ENCODE results near the gene CFDP1. TPM values are rescaled to one million over a fixed set of nuclear protein-coding genes. Genes with fewer than 3 reads are reported as not detected.

The CFDP1 gene
- total and polyA plus RNA-seq, 2 of the 13 experiments (the other 11 are each of a cell fraction or from before 2014, with no cell fraction given), result 78.6 to 153 TPM

DNA sequence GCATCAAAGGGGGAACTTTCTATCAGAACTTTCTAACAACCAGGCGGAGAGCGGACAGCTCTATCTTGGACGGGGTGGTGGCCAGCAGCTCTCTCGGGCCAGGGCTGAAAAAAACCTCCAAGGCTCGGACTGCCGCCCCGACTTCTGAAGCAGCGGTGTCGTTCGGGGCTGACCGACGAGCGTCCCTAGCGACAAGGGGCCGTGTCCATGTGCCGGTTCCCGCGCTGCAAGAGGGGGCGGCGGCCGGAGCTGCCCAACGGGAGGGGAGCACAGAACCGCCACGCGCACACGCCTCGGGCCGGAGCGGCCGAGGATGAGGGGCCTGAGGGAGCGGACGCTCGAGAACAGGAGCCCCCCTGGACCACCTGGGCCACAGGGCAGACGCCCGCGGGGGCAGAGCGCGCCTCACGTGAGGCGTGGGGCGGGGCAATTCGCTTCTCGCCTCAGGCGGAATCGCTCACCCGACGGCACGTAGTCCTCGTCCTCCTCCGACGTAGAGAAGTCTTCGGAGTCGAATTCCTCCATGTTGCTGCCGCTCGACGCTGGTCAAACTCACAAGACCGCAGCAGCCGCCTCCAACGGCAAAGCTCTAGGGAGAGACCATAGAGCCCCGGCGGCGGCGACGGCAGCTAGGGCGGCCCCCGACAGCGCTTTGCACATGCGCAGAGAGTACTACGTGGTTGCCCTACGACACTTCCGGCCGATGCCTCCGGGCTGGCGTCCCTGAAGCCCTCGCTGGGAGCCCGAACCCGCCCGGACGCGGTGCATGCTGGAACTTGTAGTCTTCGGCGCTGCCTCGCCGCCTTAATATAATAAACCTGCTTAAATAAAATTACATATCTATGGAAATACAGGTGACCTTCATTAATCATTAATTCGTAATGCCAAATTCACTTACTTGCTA lies at the start of gene CFDP1 (continued):
- TF ChIP-seq ZNF33A (CRISPR knock-in tag; IDR thresholded peaks at IDR 0.05; ENCODE audit: borderline replicate concordance), result 0 out of 2 replicates have a peak, but pooled peaks have one; percentile 23
- peak; percentile 86 for TF ChIP-seq RFX3 (CRISPR knock-in tag; IDR thresholded peaks at IDR 0.05)
- TF ChIP-seq PRPF4 (IDR thresholded peaks at IDR 0.05; ENCODE audit: low read depth, low read length, poor library complexity, severe bottlenecking), result no peak
- TF ChIP-seq THYN1 (CRISPR knock-in tag; IDR thresholded peaks at IDR 0.05; ENCODE audit: borderline replicate concordance, low read depth), result peak; percentile 98; the same call in 1 of the 2 replicates
- peak; percentile 81 to 88 for TF ChIP-seq POLR2A (IDR thresholded peaks at IDR 0.05; ENCODE audit: insufficient read depth in 1 of 2, low read depth in 2 of 2, low read length in 2 of 2)
- peak; percentile 91 for TF ChIP-seq ZNF563 (CRISPR knock-in tag; IDR thresholded peaks at IDR 0.05)
- peak; percentile 33; the same call in 1 of the 2 replicates for TF ChIP-seq BCL6 (CRISPR knock-in tag; IDR thresholded peaks at IDR 0.05)
- peak; percentile 89 for TF ChIP-seq HDAC2 (CRISPR knock-in tag; IDR thresholded peaks at IDR 0.05)
- peak; percentile 71; the same call in 1 of the 2 replicates for TF ChIP-seq YEATS2 (CRISPR knock-in tag; IDR thresholded peaks at IDR 0.05; ENCODE audit: borderline replicate concordance)
- TF ChIP-seq ZNF773 (CRISPR knock-in tag; IDR thresholded peaks at IDR 0.05; ENCODE audit: borderline replicate concordance), result peak; percentile 98
- TF ChIP-seq, protein P1, sequence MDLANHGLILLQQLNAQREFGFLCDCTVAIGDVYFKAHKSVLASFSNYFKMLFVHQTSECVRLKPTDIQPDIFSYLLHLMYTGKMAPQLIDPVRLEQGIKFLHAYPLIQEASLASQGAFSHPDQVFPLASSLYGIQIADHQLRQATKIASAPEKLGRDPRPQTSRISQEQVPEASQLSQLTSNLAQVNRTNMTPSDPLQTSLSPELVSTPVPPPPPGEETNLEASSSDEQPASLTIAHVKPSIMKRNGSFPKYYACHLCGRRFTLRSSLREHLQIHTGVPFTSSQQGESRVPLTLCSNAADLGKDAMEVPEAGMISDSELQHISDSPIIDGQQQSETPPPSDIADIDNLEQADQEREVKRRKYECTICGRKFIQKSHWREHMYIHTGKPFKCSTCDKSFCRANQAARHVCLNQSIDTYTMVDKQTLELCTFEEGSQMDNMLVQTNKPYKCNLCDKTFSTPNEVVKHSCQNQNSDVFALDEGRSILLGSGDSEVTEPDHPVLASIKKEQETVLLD (CRISPR knock-in tag; IDR thresholded peaks at IDR 0.05; ENCODE audit: low read depth), result peak; percentile 90
- peak; percentile 97 for TF ChIP-seq NCOA1 (CRISPR knock-in tag; IDR thresholded peaks at IDR 0.05)
- TF ChIP-seq ZNF841 (CRISPR knock-in tag; IDR thresholded peaks at IDR 0.05; ENCODE audit: borderline replicate concordance), result 0 out of 2 replicates have a peak, but pooled peaks have one; percentile 66
- TF ChIP-seq, protein P2, sequence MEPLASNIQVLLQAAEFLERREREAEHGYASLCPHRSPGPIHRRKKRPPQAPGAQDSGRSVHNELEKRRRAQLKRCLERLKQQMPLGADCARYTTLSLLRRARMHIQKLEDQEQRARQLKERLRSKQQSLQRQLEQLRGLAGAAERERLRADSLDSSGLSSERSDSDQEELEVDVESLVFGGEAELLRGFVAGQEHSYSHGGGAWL (CRISPR knock-in tag; IDR thresholded peaks at IDR 0.05), result peak; percentile 99
- peak; percentile 96 for TF ChIP-seq PRMT3 (CRISPR knock-in tag; IDR thresholded peaks at IDR 0.05; ENCODE audit: borderline replicate concordance, low read depth)
- peak; percentile 62 for TF ChIP-seq ZSCAN22 (CRISPR knock-in tag; IDR thresholded peaks at IDR 0.05)
- no peak for TF ChIP-seq ZNF3 (CRISPR knock-in tag; IDR thresholded peaks at IDR 0.05)
- peak; percentile 33 for TF ChIP-seq GMEB2 (CRISPR knock-in tag; IDR thresholded peaks at IDR 0.05; ENCODE audit: low read depth)
- TF ChIP-seq, protein P3, sequence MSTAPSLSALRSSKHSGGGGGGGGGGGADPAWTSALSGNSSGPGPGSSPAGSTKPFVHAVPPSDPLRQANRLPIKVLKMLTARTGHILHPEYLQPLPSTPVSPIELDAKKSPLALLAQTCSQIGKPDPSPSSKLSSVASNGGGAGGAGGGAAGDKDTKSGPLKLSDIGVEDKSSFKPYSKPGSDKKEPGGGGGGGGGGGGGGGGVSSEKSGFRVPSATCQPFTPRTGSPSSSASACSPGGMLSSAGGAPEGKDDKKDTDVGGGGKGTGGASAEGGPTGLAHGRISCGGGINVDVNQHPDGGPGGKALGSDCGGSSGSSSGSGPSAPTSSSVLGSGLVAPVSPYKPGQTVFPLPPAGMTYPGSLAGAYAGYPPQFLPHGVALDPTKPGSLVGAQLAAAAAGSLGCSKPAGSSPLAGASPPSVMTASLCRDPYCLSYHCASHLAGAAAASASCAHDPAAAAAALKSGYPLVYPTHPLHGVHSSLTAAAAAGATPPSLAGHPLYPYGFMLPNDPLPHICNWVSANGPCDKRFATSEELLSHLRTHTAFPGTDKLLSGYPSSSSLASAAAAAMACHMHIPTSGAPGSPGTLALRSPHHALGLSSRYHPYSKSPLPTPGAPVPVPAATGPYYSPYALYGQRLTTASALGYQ (CRISPR knock-in tag; IDR thresholded peaks at IDR 0.05), result peak; percentile 23; the same call in 1 of the 2 replicates
- TF ChIP-seq TBX3 (IDR thresholded peaks at IDR 0.05; ENCODE audit: borderline replicate concordance), result peak; percentile 37; the same call in 1 of the 2 replicates
- TF ChIP-seq IRF2 (CRISPR knock-in tag; IDR thresholded peaks at IDR 0.05), result no peak; the same call in 1 of the 2 replicates
- no peak for TF ChIP-seq ZKSCAN1 (IDR thresholded peaks at IDR 0.05; ENCODE audit: low read length)
- peak; percentile 55; the same call in 1 of the 2 replicates for TF ChIP-seq CBFB (CRISPR knock-in tag; IDR thresholded peaks at IDR 0.05)

Measured in HepG2 (cell line).